NCI-H2171 (cell line): ENCODE results near the gene HPCAL1.

Source experiments
- DNase-seq: peaks from one replicate; lab custom pipeline; 2025; lab: John Stamatoyannopoulos, UW

Gene HPCAL1

GRCh38 chr2:10370895-10371294 lies 68.2 kb downstream of the HPCAL1 start:
- DNase-seq, result no peak

- DNase-seq, result no peak
Observed at GRCh38 chr2:10371441-10372196, 68.9 kb downstream of the HPCAL1 start.

GRCh38 chr2:10372203-10372861 lies 69.6 kb downstream of the HPCAL1 start:
- no peak for DNase-seq

GRCh38 chr2:10372862-10373240 lies 70.1 kb downstream of the HPCAL1 start:
- no peak for DNase-seq

- no peak for DNase-seq
Observed at GRCh38 chr2:10373931-10374330, 71.2 kb downstream of the HPCAL1 start.

GRCh38 chr2:10374362-10374943 lies 71.7 kb downstream of the HPCAL1 start:
- DNase-seq, result no peak

- DNase-seq, result peak; percentile 44
Observed at GRCh38 chr2:10375570-10376281, 73.0 kb downstream of the HPCAL1 start.

GRCh38 chr2:10377052-10377746 lies 74.5 kb downstream of the HPCAL1 start:
- DNase-seq, result peak; percentile 23

GRCh38 chr2:10377747-10378085 lies 75.0 kb downstream of the HPCAL1 start:
- DNase-seq, result no peak

GRCh38 chr2:10378189-10378588 lies 75.5 kb downstream of the HPCAL1 start:
- DNase-seq, result no peak

GRCh38 chr2:10380048-10380926 lies 77.6 kb downstream of the HPCAL1 start:
- no peak for DNase-seq

- no peak for DNase-seq
Observed at GRCh38 chr2:10381997-10382353, 79.3 kb downstream of the HPCAL1 start.

GRCh38 chr2:10382354-10383061 lies 79.8 kb downstream of the HPCAL1 start:
- no peak for DNase-seq

GRCh38 chr2:10383960-10384734 lies 81.4 kb downstream of the HPCAL1 start:
- DNase-seq, result peak; percentile 38

- DNase-seq, result no peak
Observed at GRCh38 chr2:10385501-10385900, 82.8 kb downstream of the HPCAL1 start.

GRCh38 chr2:10385933-10386773 lies 83.4 kb downstream of the HPCAL1 start:
- no peak for DNase-seq

- DNase-seq, result no peak
Observed at GRCh38 chr2:10387033-10387432, 84.3 kb downstream of the HPCAL1 start.

GRCh38 chr2:10388954-10389560 lies 86.4 kb downstream of the HPCAL1 start:
- no peak for DNase-seq
